Erythroblast (primary cell): ENCODE results near the gene BTNL9.

Experiments used
- GATA1 ChIP-seq: IDR thresholded peaks from 2 replicates; pipeline ENCODE4 v1.6.1; 2011; ENCODE audit warnings: low read depth, mild to moderate bottlenecking, control low read depth, low read length, moderate library complexity
- POLR2A ChIP-seq: IDR thresholded peaks from 2 replicates; pipeline ENCODE4 v1.6.1; 2011; ENCODE audit warnings: mild to moderate bottlenecking, low read length

DNA sequence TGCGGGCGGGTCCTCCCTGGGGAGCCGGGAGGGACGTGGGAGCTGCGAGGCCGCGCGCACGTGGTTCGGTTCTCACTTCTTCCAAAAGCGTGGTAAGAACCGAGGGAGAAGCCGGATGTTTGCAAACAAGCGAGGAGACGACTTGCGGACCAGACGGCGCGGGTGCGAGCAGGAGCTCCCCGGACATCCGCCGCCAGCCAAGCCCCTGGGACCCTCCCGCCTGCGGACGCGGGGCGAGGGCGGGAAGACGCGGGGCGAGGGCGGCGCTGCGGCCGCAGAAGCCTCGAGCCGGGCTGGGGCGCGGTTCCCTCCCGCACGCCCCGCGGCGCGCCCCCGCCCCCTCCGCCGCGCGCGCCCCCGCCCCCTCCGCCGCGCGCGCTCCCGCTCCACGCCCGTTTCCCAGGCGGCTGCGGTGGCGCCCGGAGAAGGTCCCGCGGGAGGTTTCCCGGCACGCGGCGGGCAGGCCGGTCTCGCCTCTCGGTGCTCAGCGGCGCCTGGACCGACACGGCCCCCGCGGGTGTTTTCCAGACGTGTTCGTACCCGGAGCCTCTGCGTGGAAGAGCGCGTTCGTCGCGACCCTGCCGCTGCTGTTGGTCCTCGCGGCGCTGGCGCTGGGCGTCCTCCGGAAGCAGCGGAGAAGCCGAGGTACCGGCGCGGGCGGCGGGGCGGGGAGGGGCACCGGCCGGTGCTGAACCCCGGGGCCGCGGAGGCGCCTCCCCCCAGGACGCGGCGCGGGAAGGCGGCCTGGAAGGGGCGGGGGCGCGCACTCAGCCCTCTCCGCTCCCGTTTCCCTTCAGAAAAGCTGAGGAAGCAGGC, 12.8 kb downstream of the BTNL9 start:
- TF ChIP-seq POLR2A (no peak), GATA1 (no peak)
